GM10248 (cell line): ENCODE data around the gene HOXC10.

Source experiments
- CTCF ChIA-PET: fragments of 300-600 bp; sonication (Branson Sonifier 250); formaldehyde crosslinking; extraction: SDS; loops from one replicate; lab custom pipeline; 2021; ENCODE audit warnings: antibody characterized with exemption; lab: Yijun Ruan, JAX
- POLR2A ChIA-PET: fragments of 350-650 bp; sonication (Branson Sonifier 250); formaldehyde crosslinking; extraction: SDS; loops from one replicate; lab custom pipeline; 2020; ENCODE audit warnings: antibody characterized with exemption; lab: Yijun Ruan, JAX
- DNase-seq: peaks from one replicate; pipeline ENCODE4 v3.0.0; 2012; ENCODE audit errors: extremely low spot score
- TF ChIP-seq, protein P1 (sequence below): IDR thresholded peaks from 2 replicates; pipeline ENCODE4 v1.5.1; 2012; ENCODE audit warnings: mild to moderate bottlenecking, low read depth; ENCODE audit errors: extremely low read depth, missing control alignments, control extremely low read depth

The HOXC10 gene

DNA sequence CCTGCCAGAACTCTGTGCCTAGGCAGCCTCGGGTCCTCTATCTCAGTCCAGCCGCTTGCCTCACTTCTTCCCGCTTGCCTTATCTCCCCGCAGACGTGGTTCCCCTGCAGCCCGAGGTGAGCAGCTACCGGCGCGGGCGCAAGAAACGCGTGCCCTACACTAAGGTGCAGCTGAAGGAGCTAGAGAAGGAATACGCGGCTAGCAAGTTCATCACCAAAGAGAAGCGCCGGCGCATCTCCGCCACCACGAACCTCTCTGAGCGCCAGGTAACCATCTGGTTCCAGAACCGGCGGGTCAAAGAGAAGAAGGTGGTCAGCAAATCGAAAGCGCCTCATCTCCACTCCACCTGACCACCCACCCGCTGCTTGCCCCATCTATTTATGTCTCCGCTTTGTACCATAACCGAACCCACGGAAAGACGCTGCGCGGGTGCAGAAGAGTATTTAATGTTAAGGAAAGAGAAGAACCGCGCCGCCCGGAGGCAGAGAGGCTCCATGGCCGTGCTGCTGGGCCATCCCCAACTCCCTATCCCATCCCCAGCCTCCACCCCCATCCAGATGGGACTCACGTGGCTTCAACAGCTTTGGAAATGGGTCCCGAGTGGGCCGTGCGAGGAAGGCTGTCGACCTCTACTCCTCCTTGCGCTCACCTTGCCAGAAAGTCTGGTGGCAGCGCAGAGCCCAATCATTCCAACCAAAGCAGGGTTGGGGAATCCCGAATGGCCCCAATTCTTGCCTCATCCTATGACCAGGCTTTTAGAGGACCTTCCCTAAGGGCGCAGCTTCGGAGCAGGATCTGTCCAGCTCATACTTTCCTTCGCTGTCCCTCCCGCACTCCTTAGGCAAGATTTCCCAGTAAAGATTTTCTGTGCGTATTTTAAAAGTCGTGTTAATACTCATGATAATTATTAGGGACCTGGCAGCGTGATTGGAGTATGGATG lies 39.8 kb upstream of the HOXC10 start:
- POLR2A ChIA-PET, result no interaction called here
- CTCF ChIA-PET, result interaction anchor here (0.8 kb wide), 1 partner anchor 61 kb away, joined by 4 read pairs; no protein-coding TSS in a partner anchor
- TF ChIP-seq, protein P1, sequence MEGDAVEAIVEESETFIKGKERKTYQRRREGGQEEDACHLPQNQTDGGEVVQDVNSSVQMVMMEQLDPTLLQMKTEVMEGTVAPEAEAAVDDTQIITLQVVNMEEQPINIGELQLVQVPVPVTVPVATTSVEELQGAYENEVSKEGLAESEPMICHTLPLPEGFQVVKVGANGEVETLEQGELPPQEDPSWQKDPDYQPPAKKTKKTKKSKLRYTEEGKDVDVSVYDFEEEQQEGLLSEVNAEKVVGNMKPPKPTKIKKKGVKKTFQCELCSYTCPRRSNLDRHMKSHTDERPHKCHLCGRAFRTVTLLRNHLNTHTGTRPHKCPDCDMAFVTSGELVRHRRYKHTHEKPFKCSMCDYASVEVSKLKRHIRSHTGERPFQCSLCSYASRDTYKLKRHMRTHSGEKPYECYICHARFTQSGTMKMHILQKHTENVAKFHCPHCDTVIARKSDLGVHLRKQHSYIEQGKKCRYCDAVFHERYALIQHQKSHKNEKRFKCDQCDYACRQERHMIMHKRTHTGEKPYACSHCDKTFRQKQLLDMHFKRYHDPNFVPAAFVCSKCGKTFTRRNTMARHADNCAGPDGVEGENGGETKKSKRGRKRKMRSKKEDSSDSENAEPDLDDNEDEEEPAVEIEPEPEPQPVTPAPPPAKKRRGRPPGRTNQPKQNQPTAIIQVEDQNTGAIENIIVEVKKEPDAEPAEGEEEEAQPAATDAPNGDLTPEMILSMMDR, result no peak
- no peak for DNase-seq

DNA sequence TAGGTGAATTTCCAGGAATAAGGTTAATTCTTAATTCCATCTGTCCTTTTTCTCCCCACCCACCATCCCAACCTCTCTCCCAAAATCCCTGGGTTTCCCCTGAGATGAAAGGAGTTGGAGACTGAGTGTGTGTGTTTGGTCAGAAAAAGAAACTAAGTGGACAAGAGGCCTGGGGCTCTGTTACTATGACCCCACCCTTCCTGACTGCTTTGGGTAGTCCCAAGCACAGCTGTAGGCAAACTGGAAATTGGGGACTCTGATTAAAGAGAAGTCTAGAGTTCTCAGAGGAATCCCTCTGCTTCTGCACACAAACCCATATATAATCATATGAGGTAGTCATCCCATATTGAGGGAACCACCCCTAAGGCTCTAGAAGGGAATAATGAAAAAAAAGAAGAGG lies 37.2 kb upstream of the HOXC10 start:
- DNase-seq, result no peak
- ChIA-PET CTCF (no interaction called here), POLR2A (no interaction called here)
- TF ChIP-seq, protein P1, result no peak

DNA sequence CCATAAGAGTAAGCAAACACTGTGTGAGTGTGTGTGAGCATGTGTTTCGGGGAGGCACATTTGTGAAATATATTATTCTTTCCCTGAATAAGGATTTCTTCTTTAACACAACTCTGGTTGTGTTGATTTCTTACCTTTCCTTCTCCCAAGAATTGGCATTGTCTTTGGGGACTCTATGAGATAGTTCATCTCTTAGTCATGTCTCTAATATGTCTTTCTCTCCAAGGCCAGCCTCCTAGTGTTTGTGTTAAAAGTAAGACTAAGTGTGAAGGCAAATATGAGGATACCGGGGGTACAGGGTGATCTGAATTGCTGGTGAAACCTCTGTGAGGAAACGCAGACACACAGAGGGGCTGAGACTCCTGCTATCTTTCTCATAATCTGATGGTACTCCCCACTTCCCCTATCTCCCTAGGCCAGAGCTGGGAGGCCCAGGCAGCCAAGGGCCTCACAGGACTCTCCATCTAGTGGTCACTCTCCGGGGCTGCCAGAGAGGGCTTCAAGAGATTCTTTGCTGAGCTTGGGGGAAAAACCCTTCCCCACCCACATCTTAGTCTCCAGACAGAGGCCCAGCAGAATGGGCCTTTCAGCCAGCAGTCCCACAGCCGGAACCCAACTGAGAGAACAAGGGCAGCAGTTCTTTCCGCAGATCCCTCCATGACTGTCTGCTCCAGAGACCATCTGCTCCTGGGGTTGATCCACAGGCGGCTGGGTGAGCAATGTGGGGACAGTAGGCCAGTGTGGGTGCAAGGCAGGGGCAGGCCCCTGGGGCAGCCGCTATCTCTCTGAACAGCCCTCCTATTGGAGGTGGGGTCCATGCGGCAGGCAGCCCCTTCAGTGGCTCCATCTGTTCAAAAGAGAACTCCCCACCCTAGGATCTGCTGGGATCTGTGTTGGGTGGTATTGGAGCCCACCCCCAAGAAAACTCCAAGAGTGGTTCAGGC lies 36.0 kb upstream of the HOXC10 start:
- DNase-seq, result no peak
- ChIA-PET CTCF (no interaction called here), POLR2A (no interaction called here)
- TF ChIP-seq, protein P1, result no peak

DNA sequence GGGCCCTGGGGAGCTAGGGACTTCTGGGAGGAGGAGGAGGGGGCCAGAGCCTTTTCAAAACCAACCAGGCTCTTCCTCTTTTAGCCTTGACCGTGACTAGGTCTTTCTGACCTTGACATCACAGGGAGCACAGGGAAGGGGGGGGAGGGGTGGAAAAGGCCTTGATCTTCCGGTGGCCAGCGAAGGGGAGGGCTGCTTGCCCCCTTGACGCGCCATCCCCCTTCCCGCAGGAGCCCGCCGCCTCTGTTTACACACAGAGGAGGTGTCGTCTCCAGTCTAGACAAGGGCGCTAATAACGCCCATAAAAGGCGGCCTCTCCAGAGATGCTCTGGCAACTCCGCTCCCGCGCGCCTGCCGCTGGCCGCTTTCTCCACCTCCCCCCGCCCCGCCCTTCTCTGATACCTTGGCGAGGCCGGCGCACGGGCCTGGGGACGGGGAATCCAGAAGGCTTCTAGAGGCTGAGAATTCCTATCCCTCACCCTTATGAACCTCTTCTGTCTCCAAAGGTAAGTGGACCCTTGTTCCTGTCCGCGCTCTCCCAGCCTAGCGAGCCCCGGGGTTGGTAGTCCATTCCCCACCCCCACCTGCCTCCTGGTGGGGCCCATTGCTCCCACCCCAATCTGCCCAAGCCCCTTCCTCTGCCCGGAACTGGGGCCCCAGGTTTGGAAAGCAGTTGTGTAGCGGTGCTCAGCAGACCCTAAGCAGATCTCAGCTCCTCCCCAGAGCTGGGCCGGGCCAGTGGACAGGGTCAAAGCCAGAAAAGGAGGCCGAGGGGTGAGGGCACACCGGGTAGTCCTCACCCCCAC lies 35.1 kb upstream of the HOXC10 start:
- TF ChIP-seq, protein P1, result no peak
- ChIA-PET CTCF (interaction anchor here (3.1 kb wide), 1 partner anchor 83 kb away, joined by 8 read pairs; the partner anchor contains the start of gene HOXC5), POLR2A (no interaction called here)
- no peak for DNase-seq

DNA sequence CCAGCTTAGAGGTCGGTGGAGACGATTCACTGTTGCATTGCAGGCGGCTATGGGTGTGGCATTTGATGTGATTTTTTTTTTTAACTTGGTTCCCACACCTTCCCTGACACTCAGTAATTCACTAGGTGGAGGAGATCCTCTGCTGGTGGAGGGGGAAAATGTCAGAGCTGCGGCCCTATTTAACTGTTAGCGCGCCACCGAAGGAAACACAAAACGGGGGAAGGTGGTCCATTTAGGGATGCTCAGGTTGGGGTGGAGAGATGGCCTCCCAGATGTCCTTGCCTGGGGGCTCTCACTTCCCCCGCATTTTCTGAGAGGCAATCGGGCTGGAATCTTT lies 34.5 kb upstream of the HOXC10 start:
- TF ChIP-seq, protein P1, result no peak
- ChIA-PET POLR2A (no interaction called here), CTCF (interaction anchor here (3.1 kb wide), 1 partner anchor 82 kb away, joined by 8 read pairs; the partner anchor contains the start of gene HOXC5)
- DNase-seq, result no peak
